Bronchial epithelial cell (primary cell): ENCODE data around the gene U2AF1L4. TPM values are rescaled to one million over a fixed set of nuclear protein-coding genes. Genes with fewer than 3 reads are reported as not detected.

Experiments
- DNase-seq: peaks from one replicate; pipeline ENCODE4 v3.0.0-alpha.2; 2010; ENCODE audit warnings: low read depth
- FAIRE-seq: peaks from 2 replicates; lab custom pipeline; 2011; peaks lifted over from hg19 to GRCh38; lab: Jason Lieb, UNC
- H3K27me3 ChIP-seq: 2 replicates; pipeline ENCODE4 v1.5.1; 2011; ENCODE audit warnings: low read length; ENCODE audit not compliant: control insufficient read depth, insufficient read depth
- H3K36me3 ChIP-seq: 2 replicates; pipeline ENCODE4 v1.5.1; 2011; ENCODE audit warnings: low read length; ENCODE audit not compliant: control insufficient read depth, insufficient read depth
- H3K4me3 ChIP-seq: 2 replicates; pipeline ENCODE4 v1.5.1; 2011; ENCODE audit warnings: mild to moderate bottlenecking, low read depth, low read length, control low read depth
- CTCF ChIP-seq: IDR thresholded peaks from 2 replicates; pipeline ENCODE4 v1.5.1; 2011; ENCODE audit warnings: mild to moderate bottlenecking, moderate library complexity, low read length, control low read depth, inconsistent platforms; ENCODE audit not compliant: insufficient read depth, severe bottlenecking
- total RNA-seq: library from RNA; depleted of rRNA; stranded (reverse); fragments of >200 nt; gene quantifications from 2 replicates; pipeline ENCODE4 v1.2.1, GENCODE V29; 2014

The U2AF1L4 gene
- total RNA-seq, 1 donor from 2014 or later = 14.7 TPM

DNA sequence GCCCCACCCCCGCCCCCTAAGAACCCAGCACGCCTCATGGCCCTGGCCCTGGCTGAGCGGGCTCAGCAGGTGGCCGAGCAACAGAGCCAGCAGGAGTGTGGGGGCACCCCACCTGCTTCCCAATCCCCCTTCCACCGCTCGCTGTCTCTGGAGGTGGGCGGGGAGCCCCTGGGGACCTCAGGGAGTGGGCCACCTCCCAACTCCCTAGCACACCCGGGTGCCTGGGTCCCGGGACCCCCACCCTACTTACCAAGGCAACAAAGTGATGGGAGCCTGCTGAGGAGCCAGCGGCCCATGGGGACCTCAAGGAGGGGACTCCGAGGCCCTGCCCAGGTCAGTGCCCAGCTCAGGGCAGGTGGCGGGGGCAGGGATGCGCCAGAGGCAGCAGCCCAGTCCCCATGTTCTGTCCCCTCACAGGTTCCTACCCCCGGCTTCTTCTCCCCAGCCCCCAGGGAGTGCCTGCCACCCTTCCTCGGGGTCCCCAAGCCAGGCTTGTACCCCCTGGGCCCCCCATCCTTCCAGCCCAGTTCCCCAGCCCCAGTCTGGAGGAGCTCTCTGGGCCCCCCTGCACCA is 42.1 kb upstream of the U2AF1L4 start:
- FAIRE-seq (no peak), DNase-seq (no peak)
- H3K36me3 ChIP-seq = no peaks in the 10 kb centered on the region
- no peaks in the 10 kb centered on the region for H3K27me3 ChIP-seq
- H3K4me3 ChIP-seq = no peak overlapping the region
- TF ChIP-seq CTCF = no peak

DNA sequence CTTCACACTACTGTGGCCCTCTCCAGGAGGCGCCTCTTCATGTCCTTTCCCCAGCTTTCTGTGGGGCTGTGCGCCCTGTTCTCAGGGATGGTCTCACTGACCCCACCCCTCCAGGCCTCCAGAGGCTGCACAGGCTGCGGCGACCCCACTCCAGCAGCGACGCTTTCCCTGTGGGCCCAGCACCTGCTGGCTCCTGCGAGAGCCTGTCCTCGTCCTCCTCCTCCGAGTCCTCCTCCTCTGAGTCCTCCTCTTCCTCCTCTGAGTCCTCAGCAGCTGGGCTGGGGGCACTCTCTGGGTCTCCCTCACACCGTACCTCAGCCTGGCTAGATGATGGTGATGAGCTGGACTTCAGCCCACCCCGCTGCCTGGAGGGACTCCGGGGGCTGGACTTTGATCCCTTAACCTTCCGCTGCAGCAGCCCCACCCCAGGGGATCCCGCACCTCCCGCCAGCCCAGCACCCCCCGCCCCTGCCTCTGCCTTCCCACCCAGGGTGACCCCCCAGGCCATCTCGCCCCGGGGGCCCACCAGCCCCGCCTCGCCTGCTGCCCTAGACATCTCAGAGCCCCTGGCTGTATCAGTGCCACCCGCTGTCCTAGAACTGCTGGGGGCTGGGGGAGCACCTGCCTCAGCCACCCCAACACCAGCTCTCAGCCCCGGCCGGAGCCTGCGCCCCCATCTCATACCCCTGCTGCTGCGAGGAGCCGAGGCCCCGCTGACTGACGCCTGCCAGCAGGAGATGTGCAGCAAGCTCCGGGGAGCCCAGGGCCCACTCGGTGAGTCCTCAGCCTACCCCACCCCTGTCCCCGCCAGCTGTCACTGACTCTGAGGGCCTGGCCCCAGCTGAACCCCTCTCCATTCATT is 41.3 kb upstream of the U2AF1L4 start:
- Histone ChIP-seq H3K27me3 (no peaks in the 10 kb centered on the region), H3K4me3 (no peak overlapping the region), H3K36me3 (no peaks in the 10 kb centered on the region)
- no peak for DNase-seq
- no peak for FAIRE-seq
- TF ChIP-seq CTCF = no peak

GRCh38 chr19:35785339-35785627 is 40.1 kb upstream of the U2AF1L4 start:
- no peak for DNase-seq
- H3K4me3 ChIP-seq = no peak overlapping the region
- no peaks in the 10 kb centered on the region for H3K27me3 ChIP-seq
- FAIRE-seq = no peak
- H3K36me3 ChIP-seq = no peaks in the 10 kb centered on the region
- no peak for TF ChIP-seq CTCF

DNA sequence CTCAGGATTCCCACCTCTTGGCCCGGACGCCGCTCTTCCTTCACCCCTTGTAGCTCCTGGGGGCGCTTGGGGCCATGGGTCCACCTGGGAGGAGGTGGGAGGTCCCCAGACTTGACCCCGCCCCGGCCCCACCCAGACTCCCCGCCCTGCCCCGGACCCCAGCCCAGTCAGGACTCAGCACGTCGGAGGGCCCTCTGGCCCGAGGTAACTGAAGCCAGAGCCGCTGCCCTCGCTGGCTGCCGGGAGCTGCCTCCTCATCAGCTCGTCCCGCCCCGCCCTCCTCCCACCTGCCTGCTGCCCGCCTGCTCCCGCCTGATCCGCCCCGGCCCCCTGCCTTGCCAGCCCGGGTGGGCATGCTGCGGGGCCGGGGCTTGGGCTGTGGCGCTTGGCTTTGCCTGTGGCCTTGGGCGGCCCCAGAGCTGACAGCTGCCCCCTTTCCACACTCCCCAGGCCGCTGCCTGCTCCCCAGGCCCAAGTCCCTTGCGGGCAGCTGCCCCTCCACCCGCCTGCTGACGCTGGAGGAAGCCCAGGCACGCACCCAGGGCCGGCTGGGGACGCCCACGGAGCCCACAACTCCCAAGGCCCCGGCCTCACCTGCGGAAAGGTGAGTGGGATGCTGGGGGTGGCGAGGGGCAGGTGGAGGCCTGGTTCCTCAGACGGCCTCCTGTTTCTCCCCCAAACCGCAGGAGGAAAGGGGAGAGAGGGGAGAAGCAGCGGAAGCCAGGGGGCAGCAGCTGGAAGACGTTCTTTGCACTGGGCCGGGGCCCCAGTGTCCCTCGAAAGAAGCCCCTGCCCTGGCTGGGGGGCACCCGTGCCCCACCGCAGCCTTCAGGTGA is 39.5 kb upstream of the U2AF1L4 start:
- no peak for FAIRE-seq

More for the DNA sequence above, 39.5 kb upstream of the U2AF1L4 start:
- no peak for TF ChIP-seq CTCF
- no peak overlapping the region for H3K4me3 ChIP-seq
- no peak for DNase-seq
- H3K27me3 ChIP-seq = no peaks in the 10 kb centered on the region
- no peaks in the 10 kb centered on the region for H3K36me3 ChIP-seq
